Right lobe of liver (tissue), 4 donors: Measurements from ENCODE around the gene SSBP4.

Experiments used
- CTCF ChIP-seq, 4 donors: fragments of 200-600 bp in 3 of 4; fragments of 450-650 bp in 1 of 4; IDR thresholded peaks; one replicate each; pipeline versions ENCODE4 v1.5.1 to v1.8.0; 2016 to 2022; ENCODE audit warnings: antibody characterized with exemption in 4 of 4, mild to moderate bottlenecking in 2 of 4
- POLR2A ChIP-seq: fragments of 450-650 bp; IDR thresholded peaks from one replicate; pipeline ENCODE4 v1.6.1; 2017; ENCODE audit warnings: antibody characterized with exemption, mild to moderate bottlenecking
- donor health status: DM: no; HTN: no; CAD: no.
- donor health status: DM: no; HTN: no; CAD: no.
- donor health status: DM: no; HTN: yes; CAD: no.

DNA sequence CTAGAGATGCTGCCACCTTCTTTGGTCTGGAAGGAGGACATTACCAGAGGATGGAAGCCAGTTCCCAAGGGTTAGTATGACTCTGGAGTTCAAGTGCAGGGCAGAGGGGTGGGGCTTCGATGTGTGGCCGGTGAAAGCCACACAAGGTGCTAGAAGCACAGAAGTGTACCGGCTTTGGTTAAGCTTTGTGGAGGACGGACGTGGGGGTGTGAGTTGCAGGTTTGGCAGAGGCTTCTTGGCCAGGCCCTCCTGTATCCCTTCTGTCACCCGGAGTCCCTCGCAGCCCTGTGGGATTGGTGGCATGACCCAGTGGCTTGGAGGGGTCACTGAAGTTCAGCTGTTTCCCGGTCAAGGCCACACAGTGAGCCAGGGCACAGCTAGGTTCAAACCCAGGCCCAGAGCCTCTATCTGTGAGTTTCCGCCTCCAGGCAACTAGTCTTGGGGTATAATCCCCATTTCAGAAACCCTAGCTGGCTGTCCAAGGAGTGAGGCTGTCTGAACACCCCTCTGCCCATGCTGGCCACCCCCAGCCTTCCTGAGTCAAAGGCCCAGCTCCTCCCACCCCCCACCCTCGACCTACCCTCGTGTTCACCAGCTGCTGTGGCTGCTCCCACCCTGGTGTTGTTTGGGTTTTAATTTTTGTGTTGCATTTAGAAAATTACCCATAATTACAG lies 4.6 kb upstream of the SSBP4 start:
- TF ChIP-seq CTCF (IDR thresholded peaks at IDR 0.05) (no peak), POLR2A (no peak)
